HG03280 (cell line): ENCODE data around the gene PRELID2.
"Not testable (repeated sequence)": the region's sequence is repeated elsewhere in the genome, so short reads cannot be mapped to it uniquely, and the experiment has no call there.

Experiments used
- ATAC-seq: cut with Tn5 transposase; IDR thresholded peaks from one replicate; pipeline ENCODE4 v1.9.1; 2021; ENCODE audit warnings: mild to moderate bottlenecking, moderate library complexity; ENCODE audit not compliant: unreplicated experiment

Gene PRELID2

DNA sequence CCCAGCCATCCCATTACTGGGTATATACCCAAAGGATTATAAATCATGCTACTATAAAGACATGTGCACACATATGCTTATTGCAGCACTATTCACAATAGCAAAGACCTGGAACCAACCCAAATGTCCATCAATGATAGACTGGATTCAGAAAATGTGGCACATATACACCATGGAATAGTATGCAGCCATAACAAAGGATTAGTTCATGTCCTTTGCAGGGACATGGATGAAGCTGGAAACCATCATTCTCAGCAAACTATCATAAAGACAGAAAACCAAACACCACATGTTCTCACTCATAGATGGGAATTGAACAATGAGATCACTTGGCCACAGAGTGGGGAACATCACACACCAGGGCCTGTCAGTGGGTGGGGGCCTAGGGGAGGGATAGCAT lies 36.6 kb downstream of the PRELID2 start:
- not testable (repeated sequence) for ATAC-seq

DNA sequence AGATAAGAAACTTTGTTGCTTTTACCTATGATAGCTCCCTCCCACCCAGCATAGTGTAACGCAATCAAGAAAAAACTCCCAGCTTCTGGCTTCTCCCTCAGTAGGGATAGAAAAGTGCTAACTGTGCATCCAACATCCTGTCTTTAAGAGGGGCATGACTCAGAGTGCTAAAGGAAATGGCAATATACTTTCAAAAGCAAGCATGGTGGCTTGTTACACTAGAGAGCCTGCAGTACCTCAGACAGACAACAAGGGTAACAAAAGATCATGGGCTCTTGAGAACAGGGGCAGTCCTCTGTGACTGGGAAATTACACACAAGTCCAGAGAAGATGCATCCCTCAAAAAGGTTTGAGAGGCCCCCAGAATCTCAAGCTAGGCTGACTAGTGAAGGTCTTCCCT lies 37.8 kb downstream of the PRELID2 start:
- ATAC-seq, result no peak

DNA sequence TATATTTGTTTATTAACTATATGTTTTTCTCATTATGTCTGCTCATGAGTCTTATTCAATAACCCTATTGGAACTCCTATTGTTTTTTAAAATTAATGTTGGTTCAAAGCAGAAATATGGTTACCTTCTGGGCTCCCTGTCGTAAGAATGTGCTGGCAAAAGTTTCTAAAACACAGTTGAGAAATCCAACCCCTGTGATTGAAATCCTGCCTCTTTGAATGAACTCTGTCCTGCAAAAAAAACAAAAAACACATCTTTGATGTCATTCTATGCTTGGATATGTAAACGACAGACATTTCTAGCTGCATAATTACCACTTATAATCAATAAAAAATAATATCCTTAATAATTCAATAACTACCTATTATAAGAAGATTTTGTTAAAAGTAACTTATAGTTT lies 38.8 kb downstream of the PRELID2 start:
- ATAC-seq, result no peak

GRCh38 chr5:145793574-145793973 lies 41.6 kb downstream of the PRELID2 start:
- ATAC-seq, result no peak

DNA sequence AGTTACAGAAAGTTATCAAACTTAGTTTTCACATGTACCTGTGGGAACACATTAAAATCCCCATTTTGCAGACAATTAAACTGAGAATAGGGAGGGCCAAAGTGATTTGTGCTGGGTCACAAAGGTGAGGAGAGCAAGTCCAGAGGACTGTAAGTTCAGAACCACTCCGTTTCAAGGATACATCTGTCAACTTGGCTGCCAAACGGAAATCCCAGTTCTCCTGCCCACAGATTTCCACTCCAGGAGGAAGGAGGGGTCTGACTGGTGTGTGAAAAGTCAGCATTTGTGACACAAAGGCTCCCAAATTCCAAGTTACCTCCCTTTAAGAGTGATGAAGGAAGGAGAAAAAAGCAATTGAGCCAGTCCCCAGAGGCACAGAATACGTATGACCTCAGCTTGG lies 42.3 kb downstream of the PRELID2 start:
- no peak for ATAC-seq

DNA sequence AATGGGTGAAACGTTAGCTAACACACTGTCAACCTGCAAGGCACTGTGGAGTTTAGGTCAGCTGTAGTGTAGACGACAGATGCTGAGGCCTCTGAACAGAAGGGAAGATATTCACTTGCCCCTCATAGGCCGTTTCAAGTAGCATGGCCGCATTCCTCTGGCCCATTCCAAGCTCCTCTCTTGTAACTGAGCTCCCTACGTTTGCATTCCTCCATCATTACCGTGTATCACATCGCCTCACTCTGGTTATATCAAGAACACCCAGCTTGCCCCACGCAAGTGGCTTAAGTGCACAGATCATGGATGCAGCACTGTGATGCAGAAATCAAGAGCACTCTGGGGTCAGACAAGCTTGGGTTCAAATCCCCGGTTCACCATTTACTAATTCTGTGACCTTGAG lies 43.3 kb downstream of the PRELID2 start:
- ATAC-seq, result no peak

- no peak for ATAC-seq
Observed at GRCh38 chr5:145787996-145788395, 47.1 kb downstream of the PRELID2 start.

DNA sequence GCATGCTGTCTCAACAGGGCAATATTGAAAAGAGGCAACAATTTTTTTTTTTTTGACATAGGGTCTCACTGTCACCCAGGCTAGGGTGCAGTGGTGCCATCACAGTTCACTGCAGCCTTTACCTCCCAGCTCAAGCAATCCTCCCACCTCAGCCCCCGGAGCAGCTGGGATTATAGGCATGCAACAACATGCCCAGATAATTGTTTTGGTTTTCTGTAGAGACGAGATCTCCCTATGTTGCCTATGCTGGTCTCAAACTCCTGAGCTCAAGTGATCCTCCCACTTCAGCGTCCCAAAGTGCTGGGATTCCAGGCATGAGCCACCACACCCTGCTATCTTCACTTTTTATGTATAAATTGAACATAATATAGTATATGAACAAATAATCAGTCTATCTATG lies 47.6 kb downstream of the PRELID2 start:
- ATAC-seq, result no peak

- ATAC-seq, result no peak
Observed at GRCh38 chr5:145787001-145787400, 48.1 kb downstream of the PRELID2 start.

DNA sequence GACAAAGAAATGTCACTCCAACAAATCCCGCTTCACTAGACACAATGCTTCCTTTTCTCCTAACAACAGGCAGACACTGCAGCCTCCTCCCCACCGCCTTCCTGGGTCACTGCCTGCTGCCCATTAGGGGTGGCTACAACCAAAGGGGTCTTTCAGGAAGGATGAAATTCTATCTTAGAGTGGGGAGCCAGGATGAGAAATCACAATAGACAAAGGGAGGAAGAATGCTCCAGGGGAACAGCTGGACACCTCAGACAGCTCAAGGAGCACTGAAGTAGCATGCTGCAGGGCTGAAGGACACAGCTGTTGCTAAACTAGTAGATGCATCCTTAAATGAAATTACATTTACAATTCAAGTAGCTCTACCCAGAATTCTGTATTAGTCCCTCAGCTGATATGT lies 54.2 kb downstream of the PRELID2 start:
- no peak for ATAC-seq

GRCh38 chr5:145778144-145778900 lies 56.8 kb downstream of the PRELID2 start:
- no peak for ATAC-seq

GRCh38 chr5:145777445-145778063 lies 57.6 kb downstream of the PRELID2 start:
- ATAC-seq, result no peak

- ATAC-seq, result no peak
Observed at GRCh38 chr5:145776886-145777285, 58.3 kb downstream of the PRELID2 start.

- ATAC-seq, result no peak
Observed at GRCh38 chr5:145775893-145776444, 59.2 kb downstream of the PRELID2 start.

DNA sequence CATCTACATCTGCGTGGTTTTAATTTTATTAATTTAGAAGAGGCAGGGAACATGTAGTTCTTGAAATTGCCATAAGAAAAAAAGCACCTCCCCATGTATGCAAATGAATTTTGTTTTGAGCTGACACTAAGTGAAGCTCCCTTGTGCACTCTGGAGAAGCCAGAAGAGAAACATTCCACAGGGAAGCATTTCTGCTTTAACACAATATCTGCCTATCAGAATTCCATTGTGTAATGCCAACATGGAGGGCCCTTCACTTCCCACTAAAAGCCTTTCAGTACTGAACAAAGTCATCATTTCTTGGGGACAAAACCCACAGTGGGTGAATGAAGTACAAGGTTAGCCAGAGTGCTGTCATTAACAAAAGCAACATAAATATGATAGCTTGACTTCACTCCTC lies 59.7 kb downstream of the PRELID2 start:
- no peak for ATAC-seq

DNA sequence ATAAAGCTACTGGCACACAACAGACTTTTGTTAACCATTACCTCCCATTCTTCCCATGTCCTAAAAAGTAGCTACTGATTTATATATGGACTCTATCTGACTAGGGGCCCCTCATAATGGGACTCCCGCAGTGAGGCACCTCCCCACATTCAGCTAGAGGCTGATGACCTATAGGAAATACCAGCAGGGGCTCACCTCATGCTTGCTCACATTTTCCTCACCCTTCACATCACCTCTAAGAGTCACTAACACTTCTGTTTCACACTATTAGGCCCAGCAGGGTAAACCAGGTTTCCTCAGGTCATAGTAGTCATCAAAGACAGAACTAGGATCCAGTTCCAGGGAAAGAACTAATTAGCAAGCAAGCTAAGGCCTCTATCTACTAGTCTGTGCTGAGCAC lies 60.7 kb downstream of the PRELID2 start:
- ATAC-seq, result no peak

DNA sequence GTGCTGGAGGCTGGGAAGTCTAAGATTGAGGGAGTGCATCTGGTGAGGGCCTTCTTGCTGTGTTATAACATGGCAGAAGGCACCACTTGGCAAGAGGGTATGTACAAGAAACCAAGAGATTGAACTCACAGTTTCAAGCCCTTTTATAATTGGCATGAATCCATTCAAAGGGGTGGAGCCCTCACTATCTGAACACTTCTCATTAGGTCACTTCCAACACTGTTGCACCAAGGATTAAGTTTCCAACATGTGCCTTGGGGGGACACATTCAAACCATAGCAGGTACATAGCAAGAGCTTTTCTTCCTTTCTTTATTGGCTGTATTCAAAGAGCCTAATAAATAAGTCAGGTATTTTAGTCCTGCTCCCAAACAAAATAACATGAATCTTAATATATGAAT lies 62.7 kb downstream of the PRELID2 start:
- no peak for ATAC-seq

GRCh38 chr5:145768863-145769262 lies 66.3 kb downstream of the PRELID2 start:
- no peak for ATAC-seq

- no peak for ATAC-seq
Observed at GRCh38 chr5:145764325-145764724, 70.8 kb downstream of the PRELID2 start.

DNA sequence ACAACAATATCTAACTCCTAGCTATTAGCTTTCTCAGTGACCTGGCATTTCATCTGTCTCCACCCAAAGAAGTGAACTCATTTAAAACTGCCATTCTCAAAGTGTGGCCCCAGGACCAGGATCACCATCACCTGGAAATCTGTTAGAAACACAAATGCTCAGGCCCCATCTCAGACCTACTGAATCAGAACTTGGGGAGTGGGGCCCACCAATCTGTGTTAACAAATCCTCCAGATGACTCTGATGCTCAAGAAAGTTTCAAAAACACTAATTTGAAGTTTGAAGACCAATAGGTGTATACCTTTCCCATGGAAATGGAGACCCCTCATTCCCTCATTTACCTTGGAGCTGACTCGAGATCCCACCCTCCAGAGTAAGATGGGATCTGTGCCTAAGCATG lies 72.3 kb downstream of the PRELID2 start:
- no peak for ATAC-seq

DNA sequence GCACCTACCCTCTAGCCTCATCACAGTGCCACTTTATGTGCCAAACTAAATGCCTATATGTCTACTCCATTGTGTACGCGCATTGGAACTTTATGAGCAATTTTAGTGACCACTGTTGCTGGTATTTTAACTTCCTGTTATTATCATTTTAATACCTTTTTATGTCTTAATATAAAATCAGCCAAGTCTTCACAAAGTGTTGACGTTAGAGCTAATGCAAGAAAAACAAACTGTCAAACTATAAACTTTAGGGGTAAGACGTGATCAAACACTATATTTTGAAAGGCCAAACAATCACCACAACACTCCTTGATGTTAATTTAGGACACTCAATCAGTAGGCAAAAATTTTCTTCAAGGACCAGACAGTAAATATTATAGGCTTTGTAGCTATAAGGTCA lies 73.9 kb downstream of the PRELID2 start:
- ATAC-seq, result no peak

DNA sequence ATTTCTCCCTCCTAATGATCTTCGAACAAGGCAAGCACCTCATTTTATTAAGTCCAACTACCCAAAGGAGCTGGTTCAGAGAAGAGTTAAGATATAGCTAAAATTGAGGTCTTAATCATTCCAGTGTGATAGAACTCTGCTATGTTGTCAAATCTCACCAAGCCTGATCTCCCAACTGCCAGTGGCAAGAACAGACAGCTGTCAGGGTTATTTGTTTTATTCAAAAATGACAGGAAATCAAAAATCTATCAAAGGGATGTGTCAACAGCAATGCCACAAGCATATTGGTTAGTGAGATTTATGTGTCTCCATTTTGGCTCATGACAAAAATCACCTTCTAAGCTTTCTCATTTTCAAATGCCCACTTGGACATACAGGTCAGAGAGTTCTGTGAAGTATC lies 74.5 kb downstream of the PRELID2 start:
- ATAC-seq, result no peak
